Middle frontal gyrus (tissue), 1 donor: ENCODE measurements around the gene PLXNA4.

Source experiments
- DNase-seq: peaks from one replicate; pipeline ENCODE4 v3.0.0-alpha.2; 2015; ENCODE audit warnings: low spot score; ENCODE audit errors: extremely low spot score

The PLXNA4 gene

GRCh38 chr7:132322970-132323369 is 253.3 kb downstream of the PLXNA4 start:
- no peak for DNase-seq

DNA sequence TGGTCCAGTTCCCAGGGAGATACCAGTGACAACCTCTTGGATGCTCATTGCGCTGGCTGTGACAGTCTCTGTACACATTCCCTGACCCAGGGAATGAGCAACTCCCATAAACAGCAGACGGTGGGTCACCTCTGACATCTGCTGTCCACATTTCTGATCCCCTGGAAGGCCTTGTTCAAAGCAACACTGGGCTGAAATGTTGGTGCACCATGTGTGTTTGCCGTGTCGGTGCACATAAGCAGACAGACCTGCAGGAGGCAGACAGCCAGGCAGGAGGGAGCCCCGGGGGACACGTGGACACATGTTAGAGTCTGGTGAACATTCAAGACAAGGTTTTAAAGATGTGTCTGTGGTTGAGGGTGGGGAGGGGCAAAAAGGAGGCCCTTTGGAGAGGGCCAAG is 254.9 kb downstream of the PLXNA4 start:
- no peak for DNase-seq

DNA sequence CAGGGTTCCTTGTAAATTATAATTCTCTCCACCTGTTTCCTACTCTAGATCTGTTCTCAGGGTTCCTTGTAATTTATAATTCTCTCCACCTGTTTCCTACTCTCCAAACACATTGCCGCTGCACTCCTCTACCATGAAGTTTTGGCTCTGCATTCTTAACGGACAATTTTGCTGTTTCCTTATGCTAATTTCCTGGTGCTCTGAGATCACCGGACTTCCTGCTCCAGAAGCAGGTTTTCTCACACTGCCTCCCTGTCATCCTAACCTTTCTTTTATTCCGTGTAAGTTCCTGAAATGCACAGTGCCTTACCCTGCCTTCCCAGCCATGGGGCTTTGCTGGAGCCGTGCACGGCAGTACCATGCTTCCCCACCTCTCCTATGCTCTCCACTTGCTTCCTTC is 256.8 kb downstream of the PLXNA4 start:
- DNase-seq = no peak

- peak; percentile 73 for DNase-seq
These were observed 257.6 kb downstream of the PLXNA4 start for GRCh38 chr7:132318352-132319318.

DNA sequence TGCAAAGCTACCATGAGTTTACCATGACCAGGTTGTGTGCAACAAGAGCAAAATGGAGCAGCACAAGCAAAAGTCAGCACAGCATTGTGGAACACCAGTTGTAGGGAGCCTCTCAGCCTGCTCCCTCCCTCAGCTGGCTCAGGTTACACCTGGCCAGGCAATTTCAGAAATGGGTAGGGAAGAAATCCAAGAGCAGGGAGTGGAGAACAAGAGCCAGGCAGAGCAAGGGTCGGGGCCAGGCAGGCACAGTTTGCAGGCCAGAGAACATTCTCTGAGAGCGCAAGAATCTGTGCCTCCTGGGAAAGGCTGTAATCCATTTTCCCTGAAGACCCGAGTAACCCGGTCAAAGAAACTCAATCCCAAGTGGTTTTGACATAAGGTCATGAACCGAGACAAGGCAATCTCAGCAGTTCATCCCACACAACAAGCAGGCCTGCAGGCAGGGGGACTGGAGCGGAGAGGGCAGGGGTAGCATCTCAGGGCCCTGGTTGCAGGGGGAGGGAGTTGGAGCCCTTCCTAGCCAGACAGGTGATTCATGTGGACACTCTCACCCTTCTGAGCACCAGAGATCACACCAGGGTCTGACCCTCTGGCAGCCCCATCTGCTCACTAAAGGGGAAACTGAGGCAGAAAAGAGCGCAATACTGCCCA is 258.4 kb downstream of the PLXNA4 start:
- DNase-seq = no peak

- no peak for DNase-seq
These were observed 263.7 kb downstream of the PLXNA4 start for GRCh38 chr7:132312531-132313055.

DNA sequence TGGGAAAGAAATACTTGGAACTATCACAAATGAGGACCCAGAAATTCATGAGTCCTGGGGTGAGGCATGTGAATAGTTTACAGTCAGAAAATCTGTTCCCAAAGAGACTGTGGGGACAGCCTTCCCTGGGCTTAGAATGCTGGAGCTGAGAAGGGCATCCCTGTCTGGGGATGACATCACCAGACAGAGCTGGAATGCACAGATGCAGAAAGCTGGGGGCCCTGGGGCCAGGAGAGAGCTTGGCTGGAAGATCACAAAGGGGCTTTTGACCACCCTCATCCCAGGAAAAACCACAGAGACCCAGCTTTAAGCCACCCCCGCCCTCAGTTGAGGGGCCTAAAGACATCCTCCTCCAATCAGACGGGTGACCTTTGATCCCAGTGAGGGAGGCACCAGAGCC is 264.5 kb downstream of the PLXNA4 start:
- no peak for DNase-seq

- DNase-seq = no peak
These were observed 267.0 kb downstream of the PLXNA4 start for GRCh38 chr7:132309102-132309805.

DNA sequence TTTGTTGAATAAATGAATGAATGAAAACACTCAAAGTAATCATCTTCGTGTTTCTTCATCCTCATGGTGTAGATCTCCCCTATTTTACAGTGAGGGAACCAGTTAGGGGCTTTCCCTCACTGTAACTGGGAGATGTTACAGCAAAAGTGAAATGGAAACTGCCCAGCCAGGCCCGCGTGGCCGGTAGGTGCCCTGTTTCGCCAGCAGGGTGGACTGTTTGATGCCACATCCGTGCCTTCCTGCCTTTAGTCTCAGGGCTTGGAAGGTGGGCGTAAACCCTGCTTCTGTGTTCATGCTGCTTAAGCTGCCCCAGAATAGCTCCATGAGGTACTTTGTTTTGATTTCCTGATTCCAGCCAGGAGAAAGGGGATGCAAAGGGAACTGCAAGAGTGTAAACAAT is 268.8 kb downstream of the PLXNA4 start:
- DNase-seq = no peak

GRCh38 chr7:132300599-132301277 is 275.5 kb downstream of the PLXNA4 start:
- DNase-seq = no peak

DNA sequence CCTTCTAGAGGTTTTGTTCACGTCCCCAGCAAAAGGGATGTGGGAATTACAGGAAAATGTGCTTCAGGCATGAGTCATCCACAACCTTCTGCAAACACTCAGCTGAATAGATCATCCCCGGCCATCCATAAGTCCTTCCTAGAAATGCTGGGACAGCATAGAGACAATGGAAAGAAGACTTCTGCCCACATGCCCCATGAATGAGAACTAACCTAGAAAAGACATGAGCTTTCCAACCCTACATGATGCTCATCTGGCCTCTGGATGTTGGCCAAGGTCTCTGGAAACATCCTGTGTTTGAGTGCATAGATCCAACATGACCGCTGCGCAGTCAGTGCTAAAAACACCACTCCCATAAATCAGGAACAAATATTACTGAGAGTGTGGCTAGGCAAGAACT is 277.5 kb downstream of the PLXNA4 start:
- no peak for DNase-seq

- DNase-seq = no peak
These were observed 279.4 kb downstream of the PLXNA4 start for GRCh38 chr7:132296820-132297219.

DNA sequence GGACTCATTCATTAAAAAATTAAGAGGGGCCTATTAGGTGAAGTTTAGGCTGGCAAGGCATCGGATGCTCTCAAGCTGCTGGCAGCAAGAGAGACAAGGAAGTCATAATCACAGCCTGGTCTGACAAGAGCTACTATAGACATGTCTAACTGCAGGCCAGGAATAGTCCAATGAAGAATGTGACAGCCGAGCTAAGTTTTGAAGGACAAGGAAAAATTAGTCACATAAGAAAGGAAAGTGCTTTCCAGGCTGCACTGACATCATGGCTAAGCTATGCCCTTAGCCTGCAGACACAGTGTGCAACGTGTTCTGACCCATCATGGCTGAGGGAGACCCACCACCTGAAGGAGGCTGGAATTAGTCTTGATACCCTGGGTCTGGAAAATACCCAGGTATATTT is 281.1 kb downstream of the PLXNA4 start:
- DNase-seq = no peak

GRCh38 chr7:132292803-132293202 is 283.5 kb downstream of the PLXNA4 start:
- DNase-seq = no peak

DNA sequence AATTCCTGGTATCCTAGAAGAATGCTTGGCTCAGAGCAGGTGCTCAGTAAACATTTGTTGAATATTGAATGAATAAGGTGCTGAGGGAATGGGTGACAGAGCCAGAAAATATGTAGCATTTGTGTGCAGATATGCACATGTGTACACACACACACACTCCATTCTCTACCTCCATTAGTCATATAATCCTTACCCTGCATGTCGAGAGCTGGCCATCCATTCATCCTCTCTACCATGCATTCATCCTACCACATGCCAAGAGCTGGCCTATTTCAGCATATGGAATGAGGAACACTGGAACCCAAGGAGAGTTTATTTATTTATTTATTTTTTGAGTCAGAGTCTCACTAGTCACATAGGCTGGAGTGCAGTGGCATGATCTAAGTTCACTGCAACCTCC is 284.8 kb downstream of the PLXNA4 start:
- DNase-seq = no peak

DNA sequence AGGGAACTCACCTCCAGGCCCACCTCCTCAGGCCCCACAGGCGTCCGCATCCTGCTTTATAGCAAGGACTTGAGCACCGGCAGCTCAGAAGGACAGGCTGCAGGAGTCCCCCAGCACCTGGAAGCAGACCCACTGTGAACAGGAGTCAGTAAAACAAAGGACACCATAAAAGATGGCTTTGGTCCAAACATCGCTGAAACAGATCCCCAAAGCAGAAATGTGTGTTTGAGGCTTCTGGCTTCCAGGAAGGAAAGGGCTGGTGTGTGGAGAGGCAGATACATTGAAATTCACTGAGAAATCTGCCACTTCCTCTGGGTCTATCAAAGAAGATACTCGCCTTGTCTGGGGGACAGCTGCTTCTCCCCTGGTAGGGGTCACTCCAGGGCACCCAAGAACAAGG is 286.2 kb downstream of the PLXNA4 start:
- no peak for DNase-seq

DNA sequence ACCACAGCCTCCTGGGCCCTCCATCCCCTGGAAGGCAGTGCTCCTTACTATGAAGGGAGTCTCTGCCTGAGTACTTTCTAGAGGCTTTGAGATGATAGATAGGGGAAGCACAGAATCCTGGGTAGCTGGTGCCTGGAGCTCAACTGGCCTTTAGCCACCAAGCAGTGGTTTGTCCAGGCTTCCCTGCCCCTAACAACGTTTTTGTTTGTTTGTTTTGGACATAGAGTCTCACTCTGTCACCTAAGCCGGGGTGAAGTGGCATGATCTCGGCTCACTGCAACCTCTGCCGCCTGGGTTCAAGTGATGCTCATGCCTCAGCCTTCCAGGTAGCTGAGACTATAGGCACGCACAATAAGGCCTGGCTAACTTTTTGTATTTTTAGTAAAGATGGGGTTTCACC is 289.4 kb downstream of the PLXNA4 start:
- no peak for DNase-seq

GRCh38 chr7:132280335-132280734 is 295.9 kb downstream of the PLXNA4 start:
- DNase-seq = no peak

DNA sequence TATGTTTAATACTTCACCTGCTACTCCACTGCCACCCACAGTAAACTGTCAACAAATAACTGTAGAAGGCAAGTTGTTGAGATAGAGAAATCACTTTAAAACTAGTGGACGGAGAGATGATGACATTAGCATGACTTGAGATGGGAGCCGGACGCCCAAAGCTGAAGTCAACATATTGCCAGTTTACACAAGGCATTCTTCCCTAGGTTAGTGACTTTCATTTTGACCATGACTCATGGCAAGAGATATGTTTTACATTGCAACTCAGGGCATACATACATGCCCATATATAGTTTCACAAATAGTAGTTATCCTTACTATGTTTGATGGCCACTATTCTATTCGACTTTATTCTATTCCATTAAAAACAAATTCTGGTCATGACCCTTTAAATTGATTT is 296.6 kb downstream of the PLXNA4 start:
- DNase-seq = no peak

GRCh38 chr7:132276976-132277725 is 299.1 kb downstream of the PLXNA4 start:
- DNase-seq = peak; percentile 26

DNA sequence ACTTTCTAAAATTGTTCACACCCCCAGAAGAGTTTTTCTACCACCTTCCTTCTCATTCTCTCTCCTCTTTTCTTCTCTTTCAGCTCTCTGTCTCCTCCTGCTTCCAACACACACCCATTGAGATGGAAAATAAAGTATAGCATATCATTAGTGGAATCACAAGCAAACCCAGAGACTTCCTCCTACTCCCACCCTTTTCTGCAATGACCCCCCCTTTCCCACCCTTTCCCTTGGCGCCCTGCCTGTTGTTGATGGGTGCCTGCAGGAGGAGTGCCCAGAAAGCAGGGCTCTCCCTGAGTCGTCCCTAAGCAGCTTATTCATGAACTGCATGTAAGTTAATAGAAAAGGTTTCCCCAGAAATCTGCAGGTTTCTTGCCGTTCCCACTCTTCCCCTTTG is 300.0 kb downstream of the PLXNA4 start:
- no peak for DNase-seq
